LHCN-M2 (cell line): ENCODE data around the gene CHST11. TPM values are rescaled to one million over a fixed set of nuclear protein-coding genes. Genes with fewer than 3 reads are reported as not detected.

Experiments
- DNase-seq: peaks from one replicate; pipeline ENCODE4 v3.0.0-alpha.2; 2012; ENCODE audit warnings: low read depth
- total RNA-seq: library from RNA; depleted of rRNA; stranded (reverse); fragments of >200 nt; gene quantifications from 2 replicates; pipeline ENCODE4 v1.2.3, GENCODE V29; 2014

CHST11 gene
- total RNA-seq, 1 experiment from 2014 or later: 3.4 TPM

GRCh38 chr12:104582739-104583138, 126.0 kb downstream of the CHST11 start:
- DNase-seq: no peak

DNA sequence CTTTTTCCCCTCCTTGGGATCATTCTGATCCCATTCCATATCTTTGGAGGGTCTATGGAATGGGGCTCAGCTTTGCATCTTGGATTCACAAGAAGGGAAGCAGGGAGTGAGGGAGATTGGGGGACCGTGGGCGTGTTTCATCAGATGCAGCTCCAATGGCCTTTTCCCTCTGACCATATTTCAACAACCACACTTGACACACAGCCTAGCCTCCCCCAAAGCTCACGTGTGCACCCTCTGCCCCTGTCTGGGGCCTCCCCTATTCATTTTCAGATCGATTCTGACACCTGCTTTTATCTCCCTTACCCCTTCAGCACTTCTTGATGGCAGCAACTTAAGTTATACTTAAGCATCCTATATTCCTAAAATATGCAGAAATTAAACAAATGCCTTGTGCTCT, 126.6 kb downstream of the CHST11 start:
- no peak for DNase-seq

GRCh38 chr12:104585448-104586055, 128.8 kb downstream of the CHST11 start:
- DNase-seq: no peak

- no peak for DNase-seq
Observed at GRCh38 chr12:104586351-104586919, 129.7 kb downstream of the CHST11 start.

DNA sequence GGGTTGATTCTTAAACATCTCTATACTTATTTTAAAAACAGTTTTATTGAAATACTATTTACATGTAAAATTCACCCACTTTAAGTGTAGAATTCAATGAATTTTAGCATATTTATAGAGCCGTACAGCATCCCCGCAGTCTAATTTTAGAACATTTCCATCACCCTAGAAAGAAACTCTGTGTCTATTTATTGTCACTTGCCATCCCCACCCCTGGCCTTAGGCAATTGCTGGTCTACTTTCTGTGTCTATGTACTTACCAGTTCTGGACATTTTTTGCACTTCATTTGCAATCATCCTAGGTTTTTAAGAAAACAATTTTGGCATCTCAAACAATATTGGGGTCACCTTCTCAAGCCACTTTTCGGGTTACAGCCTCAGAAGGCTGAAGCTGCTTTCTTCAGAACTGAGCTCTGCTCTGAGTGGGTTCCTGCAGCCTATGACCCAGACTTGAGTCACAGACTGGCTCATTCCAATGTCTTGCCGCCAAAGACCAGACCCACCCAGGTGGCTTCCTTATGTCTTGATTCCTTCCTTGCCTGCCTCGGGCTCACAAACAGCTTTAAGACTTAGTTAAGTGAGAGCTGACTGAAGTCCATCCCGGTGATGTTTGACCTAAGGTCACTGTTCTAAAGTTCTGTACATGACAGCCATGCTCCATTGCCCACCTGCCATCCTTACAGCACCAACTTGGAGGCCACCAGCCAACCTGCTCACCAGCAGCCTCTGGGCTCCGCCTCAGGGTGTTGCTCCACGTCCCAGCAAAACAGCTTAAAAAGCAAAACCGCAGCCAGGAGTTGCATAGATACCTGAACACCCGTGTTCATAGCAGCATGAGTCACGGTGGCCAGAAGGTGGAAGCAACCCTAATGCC, 131.5 kb downstream of the CHST11 start:
- DNase-seq: peak; percentile 57

DNA sequence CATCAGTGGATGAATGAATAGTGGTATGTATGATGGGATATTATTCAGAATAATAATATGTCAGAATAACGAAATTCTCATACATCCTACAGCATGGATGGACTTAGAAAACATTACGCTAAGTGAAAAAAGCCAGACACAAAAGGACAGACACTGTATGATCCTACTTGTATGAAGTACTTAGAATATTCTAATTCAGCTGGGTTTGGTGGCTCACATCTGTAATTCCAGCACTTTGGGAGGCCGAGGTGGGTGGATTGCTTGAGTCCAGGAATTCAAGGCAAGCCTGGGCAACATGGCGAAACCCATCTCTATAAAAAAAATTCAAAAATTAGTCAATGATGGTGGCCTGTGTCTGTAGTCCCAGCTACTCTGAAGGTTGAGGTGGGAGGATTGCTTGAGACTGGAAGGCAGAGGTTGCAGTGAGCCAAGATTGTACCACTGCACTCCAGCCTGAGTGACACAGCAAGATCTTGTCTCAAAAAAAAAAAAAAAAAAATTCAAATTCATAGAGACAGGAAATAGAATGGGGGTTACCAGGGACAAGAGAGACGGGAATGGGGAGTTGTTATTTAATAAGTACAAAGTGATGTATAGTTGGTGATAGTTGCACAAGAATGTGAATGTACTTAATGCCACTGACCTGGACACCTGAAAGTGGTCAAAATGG, 132.3 kb downstream of the CHST11 start:
- DNase-seq: no peak

GRCh38 chr12:104590022-104590421, 133.3 kb downstream of the CHST11 start:
- no peak for DNase-seq

DNA sequence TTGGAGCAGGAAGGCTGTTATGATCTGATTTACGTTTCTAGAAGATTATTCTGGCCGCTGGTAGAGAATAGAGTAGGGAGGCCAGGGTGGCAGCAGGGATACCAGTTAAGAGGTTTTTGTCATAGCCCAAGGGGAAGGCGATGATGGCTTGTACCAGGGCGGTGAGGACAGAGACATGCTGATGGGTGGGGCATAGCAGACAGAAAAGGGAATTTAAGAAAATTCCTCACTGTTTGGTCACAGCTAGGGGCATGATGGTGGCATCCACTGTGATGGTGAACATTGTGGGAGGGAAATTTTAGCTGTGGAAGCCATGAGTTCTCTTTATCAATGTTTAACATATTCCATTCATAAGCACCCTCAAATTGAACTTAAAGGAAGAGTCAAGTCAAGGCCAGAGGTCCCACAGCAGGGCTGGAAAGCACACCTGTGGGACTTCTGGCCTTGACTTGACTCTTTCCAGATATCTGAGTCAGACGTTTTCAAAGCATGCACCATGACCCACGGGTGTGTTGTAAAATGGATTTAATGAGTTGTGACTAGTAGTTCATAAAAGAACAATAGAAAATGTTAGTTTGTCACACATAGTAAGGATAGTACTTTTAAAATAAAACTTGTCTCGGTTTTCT, 134.6 kb downstream of the CHST11 start:
- no peak for DNase-seq

DNA sequence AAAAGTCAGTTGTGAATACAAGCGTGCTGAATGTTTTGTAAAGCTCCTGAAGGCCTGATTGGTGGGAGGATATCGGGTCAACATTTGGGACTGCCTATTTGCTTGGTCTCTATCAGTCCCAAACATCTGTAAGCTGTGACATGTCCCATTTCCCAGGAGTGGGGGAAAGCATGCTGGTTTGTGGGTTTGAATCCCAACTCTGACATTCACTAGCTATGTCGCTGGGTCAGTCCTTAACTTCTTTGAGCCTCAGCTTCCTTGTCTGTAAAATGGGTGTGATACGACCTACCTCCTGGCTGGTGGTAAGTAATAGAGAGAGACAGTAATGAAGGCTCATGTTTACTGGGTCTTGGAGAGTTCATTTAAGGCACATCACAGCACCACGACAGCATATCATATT, 136.7 kb downstream of the CHST11 start:
- no peak for DNase-seq

DNA sequence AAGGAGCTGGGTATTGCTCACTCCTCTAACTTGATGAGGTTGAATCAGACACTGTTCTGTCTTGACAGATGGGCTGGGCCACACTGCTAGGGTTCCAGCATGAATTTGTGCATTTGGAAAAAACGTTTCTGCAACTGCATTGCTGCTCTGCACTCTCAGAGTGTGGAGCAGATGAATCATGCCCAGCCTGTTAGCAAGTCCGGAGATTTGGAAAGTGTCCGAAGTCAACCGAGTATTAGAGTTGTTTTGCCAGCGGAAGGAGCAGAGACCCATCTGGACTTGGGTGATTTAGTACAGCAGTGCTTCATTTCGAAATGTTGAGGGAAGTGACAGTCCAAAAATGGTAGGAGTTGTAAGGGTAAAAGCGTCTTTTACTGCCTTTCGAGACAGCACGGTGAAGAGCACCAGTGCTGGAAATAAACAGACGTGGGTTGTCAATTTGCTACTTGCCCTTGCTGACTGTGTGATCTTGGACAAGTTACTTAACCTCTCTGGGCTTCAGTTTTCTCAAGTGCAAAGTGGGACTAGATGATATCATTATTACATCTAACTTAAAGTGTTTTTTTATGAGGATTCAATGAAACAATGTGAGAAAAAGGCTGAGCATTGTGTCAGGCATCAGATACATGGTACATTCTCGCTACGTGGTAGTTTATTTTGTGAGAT, 139.5 kb downstream of the CHST11 start:
- peak; percentile 71 for DNase-seq

GRCh38 chr12:104596898-104597843, 140.4 kb downstream of the CHST11 start:
- no peak for DNase-seq

GRCh38 chr12:104598342-104599271, 141.9 kb downstream of the CHST11 start:
- no peak for DNase-seq

- no peak for DNase-seq
Observed at GRCh38 chr12:104599272-104600035, 142.7 kb downstream of the CHST11 start.

- DNase-seq: no peak
Observed at GRCh38 chr12:104600036-104600712, 143.4 kb downstream of the CHST11 start.

DNA sequence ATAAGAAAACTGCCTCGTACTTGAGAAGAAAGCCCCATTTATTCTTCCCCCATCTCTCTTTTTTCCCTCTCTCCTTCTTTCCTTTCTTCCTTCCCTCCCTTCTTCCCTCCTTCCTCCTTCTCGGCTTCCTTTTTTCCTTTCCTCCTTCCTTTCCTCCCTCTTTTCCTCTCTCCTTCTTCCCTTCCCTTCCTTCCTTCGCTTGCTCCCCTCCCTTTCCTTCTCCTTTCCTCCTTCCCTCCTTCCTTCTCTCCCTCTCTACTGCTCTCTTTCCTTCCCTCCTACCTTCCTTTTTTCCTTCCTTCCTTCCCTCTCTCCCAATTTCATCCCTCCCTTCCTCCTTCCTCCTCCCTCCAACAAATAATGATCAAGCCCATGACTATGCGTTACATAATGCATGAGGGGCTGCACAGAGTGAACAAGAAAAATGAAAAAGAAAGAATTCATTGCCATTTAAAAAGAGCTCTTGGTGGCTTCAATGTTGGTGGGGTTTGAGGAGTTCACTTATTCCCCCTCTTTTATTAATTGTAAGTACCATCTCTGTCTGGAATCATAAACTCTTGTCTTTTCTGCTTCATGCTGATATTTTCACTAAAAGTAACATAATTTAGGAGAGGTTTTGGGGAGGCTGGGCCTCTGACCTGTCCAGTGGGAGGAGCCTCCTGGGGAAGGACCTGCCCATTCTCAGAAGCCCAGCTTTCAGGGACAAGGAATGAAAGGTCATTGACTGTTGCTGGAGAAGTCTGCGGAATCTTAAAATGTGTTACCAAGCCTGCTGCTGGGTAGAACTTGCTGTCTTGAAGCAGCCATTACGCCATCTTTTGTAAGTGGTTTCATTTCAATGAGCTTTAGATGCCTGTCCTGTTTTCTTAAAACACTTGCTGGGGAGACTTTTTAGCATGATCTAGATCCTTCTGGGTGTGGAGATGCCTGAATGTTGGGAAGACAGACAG, 144.3 kb downstream of the CHST11 start:
- no peak for DNase-seq

DNA sequence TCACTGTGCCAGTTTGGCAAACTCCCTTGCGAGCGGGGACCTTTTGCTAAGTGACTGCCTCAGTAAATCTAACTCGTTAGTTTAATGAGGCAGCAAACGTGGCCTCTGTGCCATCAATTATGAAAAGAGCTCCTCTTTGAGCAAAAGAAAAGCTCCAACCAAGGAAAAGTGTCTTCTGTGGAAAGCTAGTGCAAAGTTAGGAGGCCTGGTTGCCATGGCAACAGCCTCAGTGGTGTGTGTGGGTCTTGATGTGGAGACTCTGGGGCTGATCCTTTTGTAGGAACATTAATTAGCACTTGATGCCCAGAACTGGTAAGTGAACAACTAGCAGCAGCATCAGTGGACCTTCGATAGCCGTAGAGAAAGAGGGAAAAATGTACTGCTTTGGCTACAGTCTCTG, 145.7 kb downstream of the CHST11 start:
- DNase-seq: no peak
